Adipose tissue (tissue), 3 donors: ENCODE results near the gene C19orf25. TPM values are rescaled to one million over a fixed set of nuclear protein-coding genes. Genes with fewer than 3 reads are reported as not detected.
"Not testable (repeated sequence)": the region's sequence is repeated elsewhere in the genome, so short reads cannot be mapped to it uniquely, and the experiment has no call there.

Source experiments
- H3K27ac ChIP-seq: one replicate; pipeline ENCODE4 v1.5.1; 2013; ENCODE audit warnings: low read depth, low read length
- WGBS, 3 donors: extraction: QIAGEN DNeasy Blood & Tissue Kit; methylation state at CpG; one replicate each; pipeline ENCODE4 v1.1.7; 2013; 5-methylcytosine and 5-hydroxymethylcytosine counted together
- polyA plus RNA-seq, 3 donors: library from polyadenylated mRNA; stranded (reverse); fragments of 200-250 nt; gene quantifications; one replicate each; pipeline ENCODE4 v1.2.3, GENCODE V29; 2013
- donor health status: healthy with polysubstance abuse.
- donor health status: Bipolar disorder and iron deficiency.
- donor health status: healthy.

The C19orf25 gene
- polyA plus RNA-seq, 3 donors, result 16.5 to 28.6 (median 24.3) TPM

- no peak overlapping the region for H3K27ac ChIP-seq
- 91 to 93% (median 92%) methylated on average over 39 to 40 of the region's 40 CpGs for WGBS, 3 donors
Measured at GRCh38 chr19:1487576-1488281, 8.7 kb upstream of the C19orf25 start.

GRCh38 chr19:1486720-1487575 lies 7.9 kb upstream of the C19orf25 start:
- WGBS, 3 donors, result 93 to 96% (median 94%) methylated on average over 50 to 56 of the region's 56 CpGs
- H3K27ac ChIP-seq, result no peak overlapping the region

GRCh38 chr19:1483979-1484428 lies 5.0 kb upstream of the C19orf25 start:
- 91 to 92% (median 92%) methylated on average over 21 to 23 of the region's 23 CpGs for WGBS, 3 donors
- H3K27ac ChIP-seq, result no peak overlapping the region

- 92 to 95% (median 93%) methylated on average over 46 to 77 of the region's 77 CpGs for WGBS, 3 donors
- H3K27ac ChIP-seq, result no peak overlapping the region
Measured at GRCh38 chr19:1483131-1483978, 4.3 kb upstream of the C19orf25 start.

GRCh38 chr19:1482361-1483130 lies 3.5 kb upstream of the C19orf25 start:
- no peak overlapping the region for H3K27ac ChIP-seq
- WGBS, 3 donors, result 79 to 86% (median 83%) methylated on average over 32 to 37 of the region's 37 CpGs

GRCh38 chr19:1481893-1482360 lies 2.9 kb upstream of the C19orf25 start:
- no peak overlapping the region for H3K27ac ChIP-seq
- WGBS, 3 donors, result 87 to 90% (median 89%) methylated on average over 25 to 36 of the region's 36 CpGs

GRCh38 chr19:1481224-1481892 lies 2.3 kb upstream of the C19orf25 start:
- WGBS, 3 donors, result 77 to 92% (median 89%) methylated on average over 24 to 26 of the region's 26 CpGs
- H3K27ac ChIP-seq, result no peak overlapping the region

GRCh38 chr19:1477056-1477455 lies 2.0 kb downstream of the C19orf25 start:
- H3K27ac ChIP-seq, result not testable (repeated sequence)
- 84 to 96% (median 96%) methylated on average over 9 of the region's 9 CpGs for WGBS, 3 donors

GRCh38 chr19:1475751-1476437 lies 3.1 kb downstream of the C19orf25 start:
- 90 to 94% (median 91%) methylated on average over 31 of the region's 31 CpGs for WGBS, 3 donors

GRCh38 chr19:1474765-1475351 lies 4.2 kb downstream of the C19orf25 start:
- WGBS, 3 donors, result 92 to 93% (median 92%) methylated on average over 26 of the region's 26 CpGs
- H3K27ac ChIP-seq, result no peak overlapping the region

More at GRCh38 chr19:1475751-1476437, 3.1 kb downstream of the C19orf25 start:
- H3K27ac ChIP-seq, result no peak overlapping the region

- 73 to 82% (median 77%) methylated on average over 31 of the region's 31 CpGs for WGBS, 3 donors
- no peak overlapping the region for H3K27ac ChIP-seq
Measured at GRCh38 chr19:1474011-1474764, 4.8 kb downstream of the C19orf25 start.

GRCh38 chr19:1473085-1473851 lies 5.7 kb downstream of the C19orf25 start:
- H3K27ac ChIP-seq, result no peak overlapping the region
- 67 to 80% (median 68%) methylated on average over 20 of the region's 20 CpGs for WGBS, 3 donors

GRCh38 chr19:1472231-1473084 lies 6.6 kb downstream of the C19orf25 start:
- 48 to 50% (median 50%) methylated on average over 43 to 44 of the region's 44 CpGs for WGBS, 3 donors
- no peak overlapping the region for H3K27ac ChIP-seq

- 23 to 25% (median 24%) methylated on average over 24 of the region's 24 CpGs for WGBS, 3 donors
- no peak overlapping the region for H3K27ac ChIP-seq
Measured at GRCh38 chr19:1471515-1472160, 7.4 kb downstream of the C19orf25 start.
